ENCODE measurements around the gene PAN2. TPM values are rescaled to one million over a fixed set of nuclear protein-coding genes. Genes with fewer than 3 reads are reported as not detected.

The PAN2 gene
- total and polyA plus RNA-seq, 10 of the 15 experiments (the other 5 are each of a cell fraction or from before 2014, with no cell fraction given), result 14.4 to 61.8 (median 34.9) TPM

DNA sequence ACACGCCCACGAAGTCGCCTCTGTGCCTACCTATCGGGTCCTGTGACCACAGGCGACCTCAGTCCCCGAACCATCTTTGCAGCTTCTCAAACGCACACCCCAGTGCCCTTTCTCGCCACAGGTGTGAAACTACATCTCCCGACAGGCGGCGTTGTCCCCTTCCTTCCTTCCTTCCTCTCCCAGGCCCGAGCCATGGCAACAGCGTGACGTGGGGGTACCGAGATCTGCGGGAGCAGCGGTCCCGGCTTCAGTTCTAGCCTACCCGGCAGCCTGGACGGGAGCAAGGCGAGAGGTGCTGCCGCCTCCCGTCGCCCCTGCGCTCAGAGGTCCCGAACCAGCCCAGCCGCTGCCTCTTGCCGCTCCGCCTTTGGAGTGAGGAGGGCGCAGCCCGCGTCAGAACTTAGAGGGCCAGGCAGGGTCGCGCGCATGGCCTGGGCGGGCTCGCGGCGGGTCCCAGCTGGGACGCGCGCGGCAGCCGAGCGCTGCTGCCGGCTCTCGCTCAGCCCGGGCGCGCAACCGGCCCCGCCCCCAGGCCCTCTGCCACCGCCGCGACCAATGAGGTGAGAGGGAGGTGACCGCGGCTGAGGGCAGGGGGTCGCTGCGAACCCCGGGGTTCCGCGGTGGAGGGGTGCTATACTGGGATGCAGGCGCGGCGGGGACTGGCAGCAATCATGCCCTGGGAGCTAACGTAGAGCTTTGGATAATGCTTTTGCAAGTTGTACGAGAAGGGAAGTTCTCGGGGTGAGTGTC, 66.9 kb downstream of the PAN2 start, which contains the start of gene COQ10A:
COQ10A (plus strand) TSS at position 250 of the 750 bp plus-strand sequence; CDS start at position 427, 177 bp downstream.
- H3K79me2 ChIP-seq (ENCODE audit: control insufficient read depth, insufficient read depth, low read length), result no peaks in the 10 kb centered on the region
- BruUV-seq (replicated peaks), result no TSS peak
- H4K20me1 ChIP-seq (ENCODE audit: control insufficient read depth, insufficient read depth), result no peaks in the 10 kb centered on the region
- H3K4me3 ChIP-seq, result peak within 1 kb of the TSS; percentile 68
- ChIA-PET CTCF (interaction anchor here (0.7 to 4.5 kb wide), 13 partner anchors 9 to 197 kb away, joined by 3 to 25 read pairs (median 5); partner anchors contain the start of genes ANKRD52, CNPY2, RNF41 and STAT2), SMC1A (ENCODE audit: uncharacterized antibody, unreplicated experiment) (interaction anchor here (0.6 to 2.0 kb wide), 5 partner anchors 17 to 435 kb away, joined by 3 to 9 read pairs (median 3); partner anchors contain the start of gene STAT2), RAD21 (ENCODE audit: unreplicated experiment) (interaction anchor here (0.5 to 2.1 kb wide), 7 partner anchors 18 to 197 kb away, joined by 3 to 10 read pairs (median 5); partner anchors contain the start of genes RNF41 and SMARCC2), POLR2A (interaction anchor here (0.5 to 2.0 kb wide), 15 partner anchors 9 to 353 kb away, joined by 3 to 7 read pairs (median 3); partner anchors contain the start of genes RNF41 and ZC3H10)
- ATAC-seq (peak; percentile 97), DNase-seq (ENCODE audit: low read depth, low spot score) (peak; percentile 48), FAIRE-seq (peak; percentile 18)
- H3K9ac ChIP-seq (ENCODE audit: control insufficient read depth, insufficient read depth, low read length), result peak within 1 kb of the TSS; percentile 65
- in situ Hi-C loops (cut with MboI), result no loop called here
- peak within 1 kb of the TSS; percentile 96 for H3K4me2 ChIP-seq (ENCODE audit: control insufficient read depth, insufficient read depth)
- intact Hi-C loops (cut with micrococcal nuclease; ENCODE audit: unreplicated experiment), result loop anchor here (2.0 to 10.0 kb wide), 2 partner anchors 34 to 198 kb away; partner anchors contain the start of genes CS and SPRYD4
- no peaks in the 10 kb centered on the region for H3K9me3 ChIP-seq (replicated peaks; ENCODE audit: control insufficient read depth, insufficient read depth, low read length)
- H3K36me3 ChIP-seq (ENCODE audit: control insufficient read depth in 2 of 2, insufficient read depth in 2 of 2, low read length in 1 of 2), result peaks cover 0 to 2% of the 10 kb centered on the region in 2 experiments; a peak in 1 of 4 replicates
- no peaks in the 10 kb centered on the region for H3K27me3 ChIP-seq (replicated peaks in 1 of 2; ENCODE audit: control insufficient read depth in 2 of 2, insufficient read depth in 2 of 2, low read length in 1 of 2)
- H2AFZ ChIP-seq (ENCODE audit: control insufficient read depth, low read depth, low read length), result peak within 1 kb of the TSS; percentile 98
- 2% methylated on average over 66 of the region's 68 CpGs for WGBS (ENCODE audit: insufficient coverage, insufficient replicate concordance, low lambda C conversion rate, missing lambda C conversion rate)
- peaks cover 4% of the 10 kb centered on the region for H3K4me1 ChIP-seq (ENCODE audit: control insufficient read depth, insufficient read depth, low read length)
- peak within 1 kb of the TSS; percentile 41 for H3K27ac ChIP-seq (ENCODE audit: control insufficient read depth, insufficient read depth)
- TF ChIP-seq, protein P1, sequence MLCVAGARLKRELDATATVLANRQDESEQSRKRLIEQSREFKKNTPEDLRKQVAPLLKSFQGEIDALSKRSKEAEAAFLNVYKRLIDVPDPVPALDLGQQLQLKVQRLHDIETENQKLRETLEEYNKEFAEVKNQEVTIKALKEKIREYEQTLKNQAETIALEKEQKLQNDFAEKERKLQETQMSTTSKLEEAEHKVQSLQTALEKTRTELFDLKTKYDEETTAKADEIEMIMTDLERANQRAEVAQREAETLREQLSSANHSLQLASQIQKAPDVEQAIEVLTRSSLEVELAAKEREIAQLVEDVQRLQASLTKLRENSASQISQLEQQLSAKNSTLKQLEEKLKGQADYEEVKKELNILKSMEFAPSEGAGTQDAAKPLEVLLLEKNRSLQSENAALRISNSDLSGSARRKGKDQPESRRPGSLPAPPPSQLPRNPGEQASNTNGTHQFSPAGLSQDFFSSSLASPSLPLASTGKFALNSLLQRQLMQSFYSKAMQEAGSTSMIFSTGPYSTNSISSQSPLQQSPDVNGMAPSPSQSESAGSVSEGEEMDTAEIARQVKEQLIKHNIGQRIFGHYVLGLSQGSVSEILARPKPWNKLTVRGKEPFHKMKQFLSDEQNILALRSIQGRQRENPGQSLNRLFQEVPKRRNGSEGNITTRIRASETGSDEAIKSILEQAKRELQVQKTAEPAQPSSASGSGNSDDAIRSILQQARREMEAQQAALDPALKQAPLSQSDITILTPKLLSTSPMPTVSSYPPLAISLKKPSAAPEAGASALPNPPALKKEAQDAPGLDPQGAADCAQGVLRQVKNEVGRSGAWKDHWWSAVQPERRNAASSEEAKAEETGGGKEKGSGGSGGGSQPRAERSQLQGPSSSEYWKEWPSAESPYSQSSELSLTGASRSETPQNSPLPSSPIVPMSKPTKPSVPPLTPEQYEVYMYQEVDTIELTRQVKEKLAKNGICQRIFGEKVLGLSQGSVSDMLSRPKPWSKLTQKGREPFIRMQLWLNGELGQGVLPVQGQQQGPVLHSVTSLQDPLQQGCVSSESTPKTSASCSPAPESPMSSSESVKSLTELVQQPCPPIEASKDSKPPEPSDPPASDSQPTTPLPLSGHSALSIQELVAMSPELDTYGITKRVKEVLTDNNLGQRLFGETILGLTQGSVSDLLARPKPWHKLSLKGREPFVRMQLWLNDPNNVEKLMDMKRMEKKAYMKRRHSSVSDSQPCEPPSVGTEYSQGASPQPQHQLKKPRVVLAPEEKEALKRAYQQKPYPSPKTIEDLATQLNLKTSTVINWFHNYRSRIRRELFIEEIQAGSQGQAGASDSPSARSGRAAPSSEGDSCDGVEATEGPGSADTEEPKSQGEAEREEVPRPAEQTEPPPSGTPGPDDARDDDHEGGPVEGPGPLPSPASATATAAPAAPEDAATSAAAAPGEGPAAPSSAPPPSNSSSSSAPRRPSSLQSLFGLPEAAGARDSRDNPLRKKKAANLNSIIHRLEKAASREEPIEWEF (IDR thresholded peaks at IDR 0.05; ENCODE audit: insufficient replicate concordance, low read depth, low read length), result no peak
- TF ChIP-seq CHD2 (IDR thresholded peaks at IDR 0.05; ENCODE audit: borderline replicate concordance, low read depth, low read length) (no peak), MYC (IDR thresholded peaks at IDR 0.05; ENCODE audit: insufficient read depth, insufficient read length, insufficient replicate concordance, low read length, severe bottlenecking) (no peak), CREB1 (IDR thresholded peaks at IDR 0.05; ENCODE audit: low read depth) (peak; percentile 82), BCL11A (IDR thresholded peaks at IDR 0.05; ENCODE audit: low read depth, low read length) (no peak), ASH2L (IDR thresholded peaks at IDR 0.05; ENCODE audit: borderline replicate concordance, low read depth) (no peak), HDAC6 (IDR thresholded peaks at IDR 0.05; ENCODE audit: unreplicated experiment) (no peak), CREM (IDR thresholded peaks at IDR 0.05; ENCODE audit: low read depth) (peak; percentile 79), TAF1 (IDR thresholded peaks at IDR 0.05; ENCODE audit: borderline replicate concordance, low read depth, low read length) (peak; percentile 75; the same call in 1 of the 2 replicates), MXI1 (IDR thresholded peaks at IDR 0.05; ENCODE audit: low read depth, low read length) (peak; percentile 83), BMI1 (IDR thresholded peaks at IDR 0.05; ENCODE audit: borderline replicate concordance) (peak; percentile 79; the same call in 1 of the 2 replicates), HDAC2 (IDR thresholded peaks at IDR 0.05) (no peak), MTA2 (IDR thresholded peaks at IDR 0.05; ENCODE audit: low read depth) (no peak), FOS (IDR thresholded peaks at IDR 0.05; ENCODE audit: borderline replicate concordance, extremely low read depth, insufficient read length) (no peak)
- TF ChIP-seq, protein P2, sequence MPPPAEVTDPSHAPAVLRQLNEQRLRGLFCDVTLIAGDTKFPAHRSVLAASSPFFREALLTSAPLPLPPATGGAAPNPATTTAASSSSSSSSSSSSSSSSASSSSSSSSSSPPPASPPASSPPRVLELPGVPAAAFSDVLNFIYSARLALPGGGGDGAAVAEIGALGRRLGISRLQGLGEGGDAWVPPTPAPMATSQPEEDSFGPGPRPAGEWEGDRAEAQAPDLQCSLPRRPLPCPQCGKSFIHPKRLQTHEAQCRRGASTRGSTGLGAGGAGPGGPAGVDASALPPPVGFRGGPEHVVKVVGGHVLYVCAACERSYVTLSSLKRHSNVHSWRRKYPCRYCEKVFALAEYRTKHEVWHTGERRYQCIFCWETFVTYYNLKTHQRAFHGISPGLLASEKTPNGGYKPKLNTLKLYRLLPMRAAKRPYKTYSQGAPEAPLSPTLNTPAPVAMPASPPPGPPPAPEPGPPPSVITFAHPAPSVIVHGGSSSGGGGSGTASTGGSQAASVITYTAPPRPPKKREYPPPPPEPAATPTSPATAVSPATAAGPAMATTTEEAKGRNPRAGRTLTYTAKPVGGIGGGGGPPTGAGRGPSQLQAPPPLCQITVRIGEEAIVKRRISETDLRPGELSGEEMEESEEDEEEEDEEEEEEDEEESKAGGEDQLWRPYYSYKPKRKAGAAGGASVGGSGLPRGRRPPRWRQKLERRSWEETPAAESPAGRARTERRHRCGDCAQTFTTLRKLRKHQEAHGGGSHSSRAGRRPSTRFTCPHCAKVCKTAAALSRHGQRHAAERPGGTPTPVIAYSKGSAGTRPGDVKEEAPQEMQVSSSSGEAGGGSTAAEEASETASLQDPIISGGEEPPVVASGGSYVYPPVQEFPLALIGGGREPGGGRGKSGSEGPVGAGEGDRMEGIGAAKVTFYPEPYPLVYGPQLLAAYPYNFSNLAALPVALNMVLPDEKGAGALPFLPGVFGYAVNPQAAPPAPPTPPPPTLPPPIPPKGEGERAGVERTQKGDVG (CRISPR knock-in tag; IDR thresholded peaks at IDR 0.05), result no peak
